HG03439 (cell line): Measurements from ENCODE around the gene SPEG.
"Not testable (repeated sequence)": the region's sequence is repeated elsewhere in the genome, so short reads cannot be mapped to it uniquely, and the experiment has no call there.

Source experiments
- ATAC-seq: cut with Tn5 transposase; IDR thresholded peaks from one replicate; pipeline ENCODE4 v1.9.1; 2021; ENCODE audit warnings: mild to moderate bottlenecking, moderate library complexity; ENCODE audit not compliant: unreplicated experiment

Gene SPEG

GRCh38 chr2:219434718-219435525 lies at the start of gene SPEG:
TSS of gene SPEG (plus strand) at chr2:219434843. CDS start at chr2:219434978, 135 bp downstream.
- ATAC-seq: no peak

- no peak for ATAC-seq
These were observed 49.8 kb upstream of the SPEG start for GRCh38 chr2:219384859-219385258.

- no peak for ATAC-seq
These were observed 48.6 kb upstream of the SPEG start for GRCh38 chr2:219385958-219386520.

GRCh38 chr2:219386532-219387280 lies 47.9 kb upstream of the SPEG start:
- ATAC-seq: no peak

GRCh38 chr2:219387306-219388120 lies 47.1 kb upstream of the SPEG start, which contains the start of gene DNPEP:
TSS of gene DNPEP (minus strand) at chr2:219387912. CDS start at chr2:219387794, 118 bp downstream.
- ATAC-seq: peak; percentile 69

GRCh38 chr2:219388121-219388906 lies 46.3 kb upstream of the SPEG start:
- peak; percentile 80 for ATAC-seq

GRCh38 chr2:219388907-219389156 lies 45.8 kb upstream of the SPEG start:
- no peak for ATAC-seq

GRCh38 chr2:219392754-219393153 lies 41.9 kb upstream of the SPEG start:
- no peak for ATAC-seq

- ATAC-seq: not testable (repeated sequence)
These were observed 39.6 kb upstream of the SPEG start for GRCh38 chr2:219395056-219395455.

- no peak for ATAC-seq
These were observed 39.0 kb upstream of the SPEG start for GRCh38 chr2:219395609-219396008.

- ATAC-seq: no peak
These were observed 37.7 kb upstream of the SPEG start for GRCh38 chr2:219396863-219397457.

- ATAC-seq: no peak
These were observed 35.8 kb upstream of the SPEG start for GRCh38 chr2:219398721-219399363.

GRCh38 chr2:219399716-219400478 lies 34.7 kb upstream of the SPEG start:
- no peak for ATAC-seq

- no peak for ATAC-seq
These were observed 34.1 kb upstream of the SPEG start for GRCh38 chr2:219400562-219400961.

- no peak for ATAC-seq
These were observed 33.0 kb upstream of the SPEG start for GRCh38 chr2:219401606-219402005.

- ATAC-seq: no peak
These were observed 31.8 kb upstream of the SPEG start for GRCh38 chr2:219402665-219403515.

GRCh38 chr2:219403861-219404260 lies 30.8 kb upstream of the SPEG start:
- no peak for ATAC-seq
